DMS114 treated with DMSO at 0.1 percent for 48 hours (cell line): ENCODE data around the gene TRIM66.
A peak's percentile ranks its signal among the peaks of the same experiment; 100 is the strongest.

Experiments
- DNase-seq: peaks from one replicate; lab custom pipeline; 2025; ENCODE audit not compliant: unreplicated experiment; lab: John Stamatoyannopoulos, UW

The TRIM66 gene

DNA sequence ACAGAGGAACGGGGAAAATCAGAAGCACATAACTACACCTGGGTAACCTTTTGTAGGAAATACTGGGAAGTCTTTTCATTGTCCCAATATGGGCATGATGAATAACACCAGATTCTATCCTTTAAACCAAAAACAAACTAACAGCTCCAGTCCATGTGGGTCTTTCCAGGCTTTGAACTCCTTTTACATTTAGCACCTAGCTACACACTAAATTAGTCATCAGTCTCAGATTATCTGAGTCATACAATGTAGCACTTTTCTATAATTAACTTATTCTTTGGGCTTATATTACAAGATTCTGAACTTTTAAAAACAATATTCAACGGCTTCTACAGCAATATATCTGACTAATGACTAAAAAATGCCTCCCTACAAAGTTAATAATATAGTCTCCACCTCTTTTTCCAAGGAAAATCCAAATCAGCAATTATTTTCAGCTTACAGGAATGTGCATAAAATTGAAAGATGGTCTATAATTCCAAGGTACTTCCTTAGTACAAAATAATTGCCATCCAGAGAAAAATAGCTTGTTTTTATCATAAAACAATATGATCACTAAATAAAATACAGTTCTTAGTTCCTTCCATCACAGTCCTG lies 114.8 kb downstream of the TRIM66 start:
- DNase-seq: no peak

DNA sequence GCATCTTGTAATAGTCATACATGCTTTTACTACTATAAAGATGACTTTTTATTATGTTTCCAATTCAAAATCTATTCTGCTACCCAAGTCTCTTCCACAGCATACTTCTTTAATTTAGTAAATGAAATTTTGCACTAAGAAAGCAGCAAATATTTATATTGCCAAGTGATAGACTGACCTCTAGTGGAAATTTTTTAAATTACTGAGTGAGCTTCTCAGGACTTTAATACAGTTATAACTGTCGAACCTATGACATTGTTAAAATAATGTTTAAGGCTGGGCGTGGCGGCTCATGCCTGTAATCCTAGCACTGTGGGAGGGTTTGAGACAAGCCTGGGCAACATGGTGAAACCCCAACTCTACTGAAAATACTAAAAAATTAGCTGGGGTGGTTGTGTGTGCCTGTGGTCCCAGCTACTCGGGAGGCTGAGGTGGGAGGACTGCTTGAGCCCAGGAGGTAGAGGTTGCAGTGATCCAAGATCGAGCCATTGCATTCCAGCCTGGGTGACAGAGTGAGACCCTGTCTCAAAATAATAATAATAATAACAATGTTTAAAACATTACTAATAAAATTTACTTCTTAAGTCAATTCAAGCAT lies 115.8 kb downstream of the TRIM66 start:
- DNase-seq: peak; percentile 53

DNA sequence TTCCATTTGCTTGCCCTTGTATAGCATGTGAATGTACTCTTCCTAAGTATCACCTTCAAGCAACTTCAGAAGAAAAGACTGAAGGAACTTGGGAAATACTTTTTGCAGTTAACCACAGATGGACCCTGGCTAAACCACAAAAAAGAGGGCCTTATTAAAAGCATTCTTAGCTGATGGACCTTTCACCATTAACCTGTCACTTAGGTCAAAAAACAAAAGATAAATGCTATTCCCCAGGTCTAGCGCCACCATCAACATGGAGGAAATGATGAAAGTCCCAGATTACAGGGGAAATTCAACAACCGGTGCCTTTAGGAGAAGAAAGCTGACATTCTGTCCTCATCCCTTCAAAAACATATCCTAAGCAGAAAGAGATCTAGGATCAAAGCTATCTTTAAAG lies 117.9 kb downstream of the TRIM66 start:
- no peak for DNase-seq
